Mesothelial cell of epicardium (in vitro differentiated cells): ENCODE data around the gene SPI1. TPM values are rescaled to one million over a fixed set of nuclear protein-coding genes. Genes with fewer than 3 reads are reported as not detected.

Experiments used
- DNase-seq, 2 experiments: peaks; one replicate each; pipeline ENCODE4 v3.0.0; 2021; ENCODE audit warnings: low spot score in 2 of 2; ENCODE audit not compliant: unreplicated experiment in 2 of 2
- H3K27ac Mint-ChIP-seq: 2 replicates; pipeline ENCODE4 v1.8.0; 2021; ENCODE audit warnings: mixed read lengths
- H3K27me3 Mint-ChIP-seq: 2 replicates; pipeline ENCODE4 v1.8.0; 2021; ENCODE audit warnings: low read depth, mixed read lengths
- H3K36me3 Mint-ChIP-seq: 2 replicates; pipeline ENCODE4 v1.8.0; 2021; ENCODE audit warnings: mixed read lengths
- H3K4me1 Mint-ChIP-seq: 2 replicates; pipeline ENCODE4 v1.8.0; 2021; ENCODE audit warnings: mixed read lengths
- H3K4me3 Mint-ChIP-seq: 2 replicates; pipeline ENCODE4 v1.8.0; 2021; ENCODE audit warnings: mild to moderate bottlenecking, moderate library complexity, mixed read lengths
- H3K9me3 Mint-ChIP-seq: 2 replicates; pipeline ENCODE4 v1.8.0; 2021; ENCODE audit warnings: mixed read lengths
- CTCF ChIP-seq: fragments of 200-600 bp; sonication (generic); IDR thresholded peaks from one replicate; pipeline ENCODE4 v1.5.0; 2021; ENCODE audit warnings: antibody characterized with exemption; ENCODE audit not compliant: unreplicated experiment
- total RNA-seq: library from RNA; stranded (reverse); gene quantifications from 3 replicates; pipeline ENCODE4 v1.2.1, GENCODE V29; 2021

Gene SPI1
- total RNA-seq, 1 donor from 2014 or later: not detected

GRCh38 chr11:47333886-47334443 is 44.4 kb downstream of the SPI1 start:
- DNase-seq: no peak
- no peak overlapping the region for H3K4me3 Mint-ChIP-seq
- no peaks in the 10 kb centered on the region for H3K9me3 Mint-ChIP-seq
- no peak overlapping the region for H3K27ac Mint-ChIP-seq
- no peaks in the 10 kb centered on the region for H3K27me3 Mint-ChIP-seq
- peaks cover 5% of the 10 kb centered on the region for H3K36me3 Mint-ChIP-seq
- no peaks in the 10 kb centered on the region for H3K4me1 Mint-ChIP-seq
- no peak for TF ChIP-seq CTCF

- H3K4me1 Mint-ChIP-seq: no peaks in the 10 kb centered on the region
- no peak overlapping the region for H3K4me3 Mint-ChIP-seq
- no peak for DNase-seq
- no peaks in the 10 kb centered on the region for H3K9me3 Mint-ChIP-seq
- no peaks in the 10 kb centered on the region for H3K27me3 Mint-ChIP-seq
- peaks cover 10% of the 10 kb centered on the region for H3K36me3 Mint-ChIP-seq
- TF ChIP-seq CTCF: no peak
- no peak overlapping the region for H3K27ac Mint-ChIP-seq
Measured at GRCh38 chr11:47333526-47333845, 44.9 kb downstream of the SPI1 start.

GRCh38 chr11:47332791-47333525 is 45.4 kb downstream of the SPI1 start:
- TF ChIP-seq CTCF: no peak
- Mint-ChIP-seq H3K27me3 (no peaks in the 10 kb centered on the region), H3K27ac (no peak overlapping the region), H3K4me3 (no peak overlapping the region), H3K36me3 (peaks cover 10% of the 10 kb centered on the region), H3K4me1 (no peaks in the 10 kb centered on the region), H3K9me3 (no peaks in the 10 kb centered on the region)
- no peak for DNase-seq

- DNase-seq: no peak
- H3K27me3 Mint-ChIP-seq: no peaks in the 10 kb centered on the region
- no peak overlapping the region for H3K4me3 Mint-ChIP-seq
- H3K9me3 Mint-ChIP-seq: no peaks in the 10 kb centered on the region
- no peak for TF ChIP-seq CTCF
- H3K4me1 Mint-ChIP-seq: no peaks in the 10 kb centered on the region
- H3K27ac Mint-ChIP-seq: no peak overlapping the region
- peaks cover 10% of the 10 kb centered on the region for H3K36me3 Mint-ChIP-seq
Measured at GRCh38 chr11:47332303-47332711, 46.0 kb downstream of the SPI1 start.

GRCh38 chr11:47331454-47332302 is 46.7 kb downstream of the SPI1 start:
- no peak for DNase-seq
- no peaks in the 10 kb centered on the region for H3K9me3 Mint-ChIP-seq
- no peak overlapping the region for H3K4me3 Mint-ChIP-seq
- H3K4me1 Mint-ChIP-seq: no peaks in the 10 kb centered on the region
- no peak for TF ChIP-seq CTCF
- H3K27ac Mint-ChIP-seq: no peak overlapping the region
- H3K27me3 Mint-ChIP-seq: no peaks in the 10 kb centered on the region
- peaks cover 12% of the 10 kb centered on the region for H3K36me3 Mint-ChIP-seq
